ENCODE data around the gene ECM2.
"Not testable (repeated sequence)": the region's sequence is repeated elsewhere in the genome, so short reads cannot be mapped to it uniquely, and the experiment has no call there.

The ECM2 gene

GRCh38 chr9:92535940-92536850 lies at the start of gene ECM2:
TSS of gene ECM2 (minus strand) at chr9:92535990. CDS start at chr9:92522866, 13,124 bp downstream.
- DNase-seq (ENCODE audit: low read depth), result peak; percentile 92
- TF ChIP-seq CTCF (conservative IDR thresholded peaks at IDR 0.05; ENCODE audit: low read length), result no peak
- peak within 1 kb of the TSS; percentile 51 for H3K4me3 ChIP-seq (ENCODE audit: low read length)

GRCh38 chr9:92576175-92576574 lies 40.4 kb upstream of the ECM2 start:
- no peak for DNase-seq (ENCODE audit: low read depth)
- TF ChIP-seq CTCF (conservative IDR thresholded peaks at IDR 0.05; ENCODE audit: low read length), result no peak
- H3K4me3 ChIP-seq (ENCODE audit: low read length), result no peak overlapping the region

GRCh38 chr9:92573612-92574011 lies 37.8 kb upstream of the ECM2 start:
- not testable (repeated sequence) for DNase-seq (ENCODE audit: low read depth); H3K4me3 ChIP-seq (ENCODE audit: low read length)

DNA sequence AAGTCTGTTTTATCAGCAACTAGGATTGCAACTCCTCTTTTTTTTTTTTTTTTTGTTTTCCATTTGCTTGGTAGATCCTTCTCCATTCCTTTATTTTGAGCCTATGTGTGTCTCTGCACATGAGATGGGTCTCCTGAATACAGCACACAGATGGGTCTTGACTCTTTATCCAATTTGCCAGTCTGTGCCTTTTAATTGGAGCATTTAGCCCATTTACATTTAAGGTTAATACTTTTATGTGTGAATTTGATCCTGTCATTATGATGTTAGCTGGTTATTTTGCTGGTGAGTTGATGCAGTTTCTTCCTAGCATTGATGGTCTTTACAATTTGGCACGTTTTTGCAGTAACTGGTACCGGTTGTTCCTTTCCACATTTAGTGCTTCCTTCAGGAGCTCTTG lies 36.1 kb upstream of the ECM2 start:
- DNase-seq (ENCODE audit: low read depth); H3K4me3 ChIP-seq (ENCODE audit: low read length): not testable (repeated sequence)

- peak; percentile 88 for DNase-seq (ENCODE audit: low read depth)
- TF ChIP-seq CTCF (conservative IDR thresholded peaks at IDR 0.05; ENCODE audit: low read length), result no peak
- H3K4me3 ChIP-seq (ENCODE audit: low read length), result no peak overlapping the region
Measured at GRCh38 chr9:92564982-92565381, 29.2 kb upstream of the ECM2 start.

GRCh38 chr9:92564504-92564903 lies 28.7 kb upstream of the ECM2 start:
- H3K4me3 ChIP-seq (ENCODE audit: low read length), result no peak overlapping the region
- TF ChIP-seq CTCF (conservative IDR thresholded peaks at IDR 0.05; ENCODE audit: low read length), result no peak
- peak; percentile 68 for DNase-seq (ENCODE audit: low read depth)

DNA sequence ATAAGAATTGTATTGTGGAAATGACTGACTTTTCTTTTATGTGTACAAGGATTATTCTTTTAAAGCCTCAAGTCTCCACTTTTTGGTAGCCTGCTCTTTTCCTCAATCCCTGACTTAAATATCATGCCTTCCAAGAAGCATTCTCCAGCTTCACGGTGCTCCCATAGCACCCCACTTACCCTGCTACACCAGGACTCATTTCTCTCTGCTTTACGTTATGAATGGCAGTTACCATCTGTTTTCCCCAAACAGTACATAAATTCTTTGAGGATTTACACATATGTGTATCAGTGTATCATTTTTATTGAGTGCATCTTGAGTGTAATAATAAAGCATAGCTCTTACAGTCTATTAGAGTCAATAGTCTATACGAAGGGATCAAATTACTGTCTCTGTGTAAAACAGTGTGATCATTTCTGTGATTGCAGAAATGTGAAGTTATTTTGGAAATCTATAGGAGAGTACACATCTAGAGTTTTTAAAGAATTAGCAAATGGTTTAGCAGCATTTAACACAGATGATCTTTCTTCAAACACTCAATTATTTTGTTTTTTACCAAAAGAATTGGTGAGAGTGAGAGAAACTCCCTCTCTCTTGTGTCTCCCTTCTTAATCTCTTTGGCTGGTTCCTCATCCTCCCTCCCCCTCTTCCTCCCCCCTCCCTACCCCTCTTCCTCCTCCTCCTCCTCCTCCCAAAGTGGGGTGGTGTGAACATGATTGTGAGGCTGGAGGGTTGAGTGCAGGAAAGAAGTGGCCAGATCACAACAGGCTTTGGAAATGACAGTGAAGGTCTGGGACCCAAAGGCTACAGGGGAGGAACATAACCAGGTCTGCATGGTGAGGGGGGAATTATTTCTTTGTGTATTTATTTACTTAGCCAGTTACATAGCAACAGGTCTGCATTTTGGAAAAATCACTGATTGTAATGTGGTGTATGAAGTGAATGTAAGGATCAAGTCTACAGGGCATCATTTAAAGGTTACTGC lies 27.6 kb upstream of the ECM2 start:
- no peak overlapping the region for H3K4me3 ChIP-seq (ENCODE audit: low read length)
- peak; percentile 18 for DNase-seq (ENCODE audit: low read depth)
- no peak for TF ChIP-seq CTCF (conservative IDR thresholded peaks at IDR 0.05; ENCODE audit: low read length)
